ENCODE data around the gene APEX2.
A peak's percentile ranks its signal among the peaks of the same experiment; 100 is the strongest.
"Not testable (repeated sequence)": the region's sequence is repeated elsewhere in the genome, so short reads cannot be mapped to it uniquely, and the experiment has no call there.

Gene APEX2

GRCh38 chrX:54999717-55000598, at the start of gene APEX2:
Gene APEX2, plus strand, starts transcription at chrX:55000363. Its CDS starts 60 bp downstream, at chrX:55000423.
- peak; percentile 93 for DNase-seq (ENCODE audit: low spot score)

- DNase-seq (ENCODE audit: low spot score): no peak
Observed at GRCh38 chrX:54950730-54951375, 49.3 kb upstream of the APEX2 start.

- DNase-seq (ENCODE audit: low spot score): no peak
Observed at GRCh38 chrX:54961750-54962149, 38.4 kb upstream of the APEX2 start.

GRCh38 chrX:54964766-54965497, 35.2 kb upstream of the APEX2 start:
- no peak for DNase-seq (ENCODE audit: low spot score)

- no peak for DNase-seq (ENCODE audit: low spot score)
Observed at GRCh38 chrX:54977387-54977786, 22.8 kb upstream of the APEX2 start.

GRCh38 chrX:54978448-54978847, 21.7 kb upstream of the APEX2 start:
- DNase-seq (ENCODE audit: low spot score): peak; percentile 75

GRCh38 chrX:54979432-54979831, 20.7 kb upstream of the APEX2 start:
- DNase-seq (ENCODE audit: low spot score): no peak

GRCh38 chrX:54980334-54980733, 19.8 kb upstream of the APEX2 start:
- DNase-seq (ENCODE audit: low spot score): no peak

GRCh38 chrX:54983306-54983705, 16.9 kb upstream of the APEX2 start:
- not testable (repeated sequence) for DNase-seq (ENCODE audit: low spot score)

GRCh38 chrX:54991706-54992105, 8.5 kb upstream of the APEX2 start:
- DNase-seq (ENCODE audit: low spot score): peak; percentile 37

GRCh38 chrX:54992911-54993622, 7.1 kb upstream of the APEX2 start:
- no peak for DNase-seq (ENCODE audit: low spot score)

GRCh38 chrX:54994099-54994498, 6.1 kb upstream of the APEX2 start, which contains the start of gene PFKFB1:
Gene PFKFB1, minus strand, starts transcription at chrX:54994188. Its CDS starts 181 bp downstream, at chrX:54994007.
- no peak for DNase-seq (ENCODE audit: low spot score)

- DNase-seq (ENCODE audit: low spot score): no peak
Observed at GRCh38 chrX:54994668-54995351, 5.4 kb upstream of the APEX2 start.

GRCh38 chrX:54995621-54996020, 4.5 kb upstream of the APEX2 start:
- no peak for DNase-seq (ENCODE audit: low spot score)

- no peak for DNase-seq (ENCODE audit: low spot score)
Observed at GRCh38 chrX:55004231-55004630, 4.1 kb downstream of the APEX2 start.

- no peak for DNase-seq (ENCODE audit: low spot score)
Observed at GRCh38 chrX:55005256-55005655, 5.1 kb downstream of the APEX2 start.

GRCh38 chrX:55006827-55007621, 6.9 kb downstream of the APEX2 start:
- no peak for DNase-seq (ENCODE audit: low spot score)

GRCh38 chrX:55007656-55008055, 7.5 kb downstream of the APEX2 start:
- DNase-seq (ENCODE audit: low spot score): peak; percentile 56

- DNase-seq (ENCODE audit: low spot score): peak; percentile 38
Observed at GRCh38 chrX:55008571-55009358, 8.6 kb downstream of the APEX2 start.

GRCh38 chrX:55011294-55011693, 11.1 kb downstream of the APEX2 start:
- no peak for DNase-seq (ENCODE audit: low spot score)
